SU-DHL-6 (cell line): ENCODE results near the gene DBF4.
"Not testable (repeated sequence)": the region's sequence is repeated elsewhere in the genome, so short reads cannot be mapped to it uniquely, and the experiment has no call there.

Source experiments
- H2AFZ ChIP-seq: fragments of 200-600 bp; sonication (generic); 2 replicates; pipeline ENCODE4 v1.6.1; 2014; ENCODE audit warnings: low read depth, mild to moderate bottlenecking, moderate library complexity, mixed read lengths, antibody characterized with exemption, low read length; ENCODE audit not compliant: severe bottlenecking
- H3F3A ChIP-seq: fragments of 200-600 bp; shearing (Covaris generic); 2 replicates; pipeline ENCODE4 v1.6.0; 2016; ENCODE audit warnings: antibody characterized with exemption, mild to moderate bottlenecking; ENCODE audit not compliant: insufficient read depth
- H3K27ac ChIP-seq: fragments of 200-600 bp; sonication (generic); 2 replicates; pipeline ENCODE4 v1.5.1; 2016; ENCODE audit warnings: low read depth, mild to moderate bottlenecking, low read length, moderate library complexity, mixed read lengths
- H3K27me3 ChIP-seq: fragments of 200-600 bp; sonication (generic), shearing (Covaris generic); 2 replicates; pipeline ENCODE4 v1.6.0; 2014; ENCODE audit warnings: mild to moderate bottlenecking, low read length
- H3K36me3 ChIP-seq: fragments of 200-600 bp; sonication (generic); 2 replicates; pipeline ENCODE4 v1.6.1; 2014; ENCODE audit warnings: mild to moderate bottlenecking, low read length, mixed read lengths
- H3K4me2 ChIP-seq: fragments of 300-600, 200-600 bp; shearing (Covaris generic), sonication (generic); 2 replicates; pipeline ENCODE4 v1.6.0; 2014; ENCODE audit warnings: low read length, low read depth, mild to moderate bottlenecking; ENCODE audit not compliant: poor library complexity, severe bottlenecking
- H3K4me3 ChIP-seq: fragments of 200-600 bp; sonication (generic); 2 replicates; pipeline ENCODE4 v1.5.1; 2014; ENCODE audit warnings: antibody characterized with exemption, low read length, mild to moderate bottlenecking, mixed read lengths; ENCODE audit not compliant: insufficient read depth, poor library complexity, severe bottlenecking
- H3K79me2 ChIP-seq: fragments of 200-600 bp; sonication (generic); 2 replicates; pipeline ENCODE4 v1.6.1; 2014; ENCODE audit warnings: mild to moderate bottlenecking, low read length, moderate library complexity; ENCODE audit not compliant: insufficient read depth
- H3K9ac ChIP-seq: fragments of 200-600 bp; sonication (generic); 2 replicates; pipeline ENCODE4 v1.7.0; 2014; ENCODE audit warnings: mild to moderate bottlenecking, low read length
- H3K9me2 ChIP-seq: fragments of 200-600 bp; sonication (generic); replicated peaks from 2 replicates; pipeline ENCODE4 v1.6.1; 2014; ENCODE audit warnings: low read length; ENCODE audit not compliant: insufficient read depth
- H3K9me3 ChIP-seq: fragments of 200-600 bp; sonication (generic); 2 replicates; pipeline ENCODE4 v1.6.1; 2014; ENCODE audit warnings: low read length, mixed read lengths; ENCODE audit not compliant: insufficient read depth
- H4K20me1 ChIP-seq: fragments of 200-600 bp; sonication (generic); 2 replicates; pipeline ENCODE4 v1.6.1; 2014; ENCODE audit warnings: low read depth, mild to moderate bottlenecking, antibody characterized with exemption, low read length, moderate library complexity, mixed read lengths
- CTCF ChIP-seq: fragments of 200-600 bp; sonication (generic); IDR thresholded peaks from one replicate; pipeline ENCODE4 v1.5.1; 2017; ENCODE audit warnings: antibody characterized with exemption, mild to moderate bottlenecking, low read length, moderate library complexity; ENCODE audit not compliant: insufficient read depth, poor library complexity, severe bottlenecking
- EZH2phosphoT487 ChIP-seq: fragments of 200-600 bp; sonication (generic), shearing (Covaris generic); conservative IDR thresholded peaks from 2 replicates; pipeline ENCODE4 v1.6.1; 2018; ENCODE audit warnings: mild to moderate bottlenecking, antibody characterized with exemption, low read length, moderate library complexity, mixed read lengths

The DBF4 gene

GRCh38 chr7:87941138-87941537 lies 64.8 kb downstream of the DBF4 start:
- Histone ChIP-seq H3K4me3 (no peak overlapping the region), H3K36me3 (peaks cover 19% of the 10 kb centered on the region), H3K79me2 (no peaks in the 10 kb centered on the region), H3K9me3 (no peaks in the 10 kb centered on the region), H3K9ac (no peak overlapping the region), H2AFZ (no peak overlapping the region), H3K27me3 (no peaks in the 10 kb centered on the region), H3K4me2 (no peak overlapping the region), H4K20me1 (no peaks in the 10 kb centered on the region), H3F3A (peaks cover 4% of the 10 kb centered on the region; the same call in 1 of the 2 replicates), H3K27ac (no peak overlapping the region), H3K9me2 (no peaks in the 10 kb centered on the region)
- TF ChIP-seq EZH2phosphoT487, result no peak
- no peak for TF ChIP-seq CTCF

GRCh38 chr7:87944547-87944946 lies 68.3 kb downstream of the DBF4 start:
- H3K27ac ChIP-seq, result no peak overlapping the region
- peaks cover 14% of the 10 kb centered on the region for H3K36me3 ChIP-seq
- H3K79me2 ChIP-seq, result no peaks in the 10 kb centered on the region
- no peaks in the 10 kb centered on the region for H4K20me1 ChIP-seq
- no peak overlapping the region for H3K4me2 ChIP-seq
- no peaks in the 10 kb centered on the region for H3K9me2 ChIP-seq
- no peak overlapping the region for H3K4me3 ChIP-seq
- no peaks in the 10 kb centered on the region for H3K27me3 ChIP-seq
- H3K9ac ChIP-seq, result no peak overlapping the region
- no peaks in the 10 kb centered on the region; the same call in 1 of the 2 replicates for H3F3A ChIP-seq
- no peak overlapping the region for H2AFZ ChIP-seq
- no peaks in the 10 kb centered on the region for H3K9me3 ChIP-seq
- TF ChIP-seq CTCF (no peak), EZH2phosphoT487 (no peak)

GRCh38 chr7:87945926-87946325 lies 69.6 kb downstream of the DBF4 start:
- not testable (repeated sequence) for H4K20me1 ChIP-seq, H3K36me3 ChIP-seq, H3K9me2 ChIP-seq, H3K9me3 ChIP-seq, H3K4me3 ChIP-seq, H3K4me2 ChIP-seq, H2AFZ ChIP-seq, H3K27me3 ChIP-seq, H3K9ac ChIP-seq, H3K79me2 ChIP-seq, H3K27ac ChIP-seq, H3F3A ChIP-seq

GRCh38 chr7:87948371-87948770 lies 72.1 kb downstream of the DBF4 start:
- Histone ChIP-seq H3K9ac (no peak overlapping the region), H3K27me3 (no peaks in the 10 kb centered on the region), H3K9me3 (no peaks in the 10 kb centered on the region), H4K20me1 (no peaks in the 10 kb centered on the region), H3K4me3 (no peak overlapping the region), H3K4me2 (no peak overlapping the region), H3F3A (no peaks in the 10 kb centered on the region; the same call in 1 of the 2 replicates), H3K27ac (no peak overlapping the region), H3K79me2 (no peaks in the 10 kb centered on the region), H3K9me2 (no peaks in the 10 kb centered on the region), H2AFZ (no peak overlapping the region), H3K36me3 (peaks cover 2% of the 10 kb centered on the region; the same call in 1 of the 2 replicates)
- TF ChIP-seq CTCF, result no peak
